ENCODE data around the gene KIAA1549. TPM values are rescaled to one million over a fixed set of nuclear protein-coding genes. Genes with fewer than 3 reads are reported as not detected.

The KIAA1549 gene
- total and polyA plus RNA-seq, 2 of the 4 experiments (the other 2 are of a cell fraction): 1.3 to 3.3 TPM

GRCh38 chr7:138895679-138896078, 85.5 kb downstream of the KIAA1549 start:
- Histone ChIP-seq H3K36me3 (ENCODE audit: control insufficient read depth, insufficient read depth, low read length) (peaks cover 5% of the 10 kb centered on the region; the same call in 1 of the 2 replicates), H3K56ac (ENCODE audit: extremely low read depth, insufficient read depth, low read length) (no peak overlapping the region), H3K79me1 (ENCODE audit: low read depth in 1 of 2, low read length in 2 of 2) (no peaks in the 10 kb centered on the region), H2BK120ac (ENCODE audit: low read depth, low read length) (no peak overlapping the region), H4K5ac (ENCODE audit: low read depth, low read length) (no peak overlapping the region), H3K4me1 (ENCODE audit: control insufficient read depth, insufficient read depth, low read length) (peaks cover 7% of the 10 kb centered on the region), H3K4me2 (ENCODE audit: low read depth, low read length) (no peak overlapping the region), H2AK5ac (ENCODE audit: low read depth, low read length) (no peak overlapping the region), H3K9me1 (ENCODE audit: insufficient read depth, low read length) (0 out of 2 replicates have a peak, but pooled peaks cover 3% of the 10 kb centered on the region), H3K18ac (ENCODE audit: low read depth, low read length) (no peak overlapping the region), H3K9me3 (ENCODE audit: control insufficient read depth, insufficient read depth, low read length) (no peaks in the 10 kb centered on the region), H3K27ac (ENCODE audit: insufficient read depth, low read length) (no peak overlapping the region), H4K20me1 (ENCODE audit: insufficient read depth, low read length) (no peaks in the 10 kb centered on the region), H3K9ac (ENCODE audit: low read depth, low read length) (no peak overlapping the region), H2BK15ac (ENCODE audit: low read depth, low read length) (no peak overlapping the region), H2BK5ac (ENCODE audit: low read depth, low read length, poor library complexity, severe bottlenecking) (no peak overlapping the region), H4K91ac (ENCODE audit: insufficient read depth, low read depth, low read length) (no peak overlapping the region), H2AK9ac (replicated peaks; ENCODE audit: low read depth, low read length, poor library complexity) (no peak overlapping the region), H2AFZ (replicated peaks; ENCODE audit: low read length, poor library complexity) (no peak overlapping the region), H3K27me3 (ENCODE audit: control insufficient read depth, insufficient read depth, low read length) (no peaks in the 10 kb centered on the region), H3K4ac (ENCODE audit: low read depth, low read length) (no peak overlapping the region), H2BK20ac (ENCODE audit: low read depth, low read length) (no peak overlapping the region), H3K4me3 (ENCODE audit: insufficient read depth, low read depth, low read length) (no peak overlapping the region), H3K14ac (replicated peaks; ENCODE audit: low read depth, low read length) (no peak overlapping the region), H3K23ac (ENCODE audit: low read depth, low read length) (no peak overlapping the region), H4K8ac (ENCODE audit: low read depth in 2 of 2, low read length in 2 of 2) (no peak overlapping the region)
- DNase-seq (no peak), ATAC-seq (ENCODE audit: low read depth) (no peak)
- POLR2A ChIA-PET (ENCODE audit: unreplicated experiment): no interaction called here
- intact Hi-C loops (cut with micrococcal nuclease): no loop called here
- no TSS peak for BruUV-seq (replicated peaks)
- dilution Hi-C loops (cut with HindIII; ENCODE audit: low sequenced_read_pairs, unreplicated experiment): no loop called here
- CTCF ChIA-PET: interaction anchor here (0.9 to 1.4 kb wide), 2 partner anchors 9 to 165 kb away, joined by 3 to 4 read pairs; no protein-coding TSS in a partner anchor
- 91% methylated on average over 6 of the region's 7 CpGs; no CpG with 5 or more reads in 1 of the 2 experiments for WGBS, 2 experiments (ENCODE audit: extremely low coverage in 2 of 2, insufficient read length in 1 of 2)
- in situ Hi-C loops (cut with MboI; ENCODE audit: low sequenced_read_pairs): no loop called here
- no peak for TF ChIP-seq CHD1 (IDR thresholded peaks at IDR 0.05; ENCODE audit: low read depth, low read length)
- no peak for TF ChIP-seq RAD21 (IDR thresholded peaks at IDR 0.05; ENCODE audit: low read length)
- no peak for TF ChIP-seq POLR2A (IDR thresholded peaks at IDR 0.05; ENCODE audit: low read depth, low read length)
- no peak for TF ChIP-seq CEBPB (IDR thresholded peaks at IDR 0.05; ENCODE audit: low read depth, low read length)
- no peak for TF ChIP-seq MXI1 (IDR thresholded peaks at IDR 0.05; ENCODE audit: borderline replicate concordance, low read depth, low read length)
- no peak; the same call in 1 of the 2 replicates for TF ChIP-seq NFE2L2 (IDR thresholded peaks at IDR 0.05; ENCODE audit: low read depth, low read length)
- TF ChIP-seq SMC3 (IDR thresholded peaks at IDR 0.05; ENCODE audit: low read depth, low read length): no peak
- no peak for TF ChIP-seq BHLHE40 (IDR thresholded peaks at IDR 0.05; ENCODE audit: low read depth, low read length)
- no peak for TF ChIP-seq MAZ (IDR thresholded peaks at IDR 0.05; ENCODE audit: borderline replicate concordance, low read depth, low read length)
- TF ChIP-seq RCOR1 (IDR thresholded peaks at IDR 0.05; ENCODE audit: insufficient replicate concordance, low read length): no peak
- no peak for TF ChIP-seq USF2 (IDR thresholded peaks at IDR 0.05; ENCODE audit: low read depth, low read length)
- TF ChIP-seq RFX5 (IDR thresholded peaks at IDR 0.05; ENCODE audit: low read depth, low read length): no peak
- no peak for TF ChIP-seq ELK1 (IDR thresholded peaks at IDR 0.05; ENCODE audit: borderline replicate concordance, low read depth, low read length)
- no peak for TF ChIP-seq CTCF (conservative IDR thresholded peaks at IDR 0.05; ENCODE audit: low read depth, low read length)
- no peak for TF ChIP-seq MAFK (IDR thresholded peaks at IDR 0.05; ENCODE audit: low read depth, low read length)
